SK-MEL-5 (cell line): Measurements from ENCODE around the gene BRINP1. TPM values are rescaled to one million over a fixed set of nuclear protein-coding genes. Genes with fewer than 3 reads are reported as not detected.
"Not testable (repeated sequence)": the region's sequence is repeated elsewhere in the genome, so short reads cannot be mapped to it uniquely, and the experiment has no call there.

Source experiments
- DNase-seq: peaks from one replicate; pipeline ENCODE4 v3.0.0-alpha.2; 2016; ENCODE audit warnings: low read depth, low spot score
- in situ Hi-C: cut with HindIII; loops from 2 replicates; pipeline ENCODE4 v1.10.0; 2016; ENCODE audit warnings: low sequenced_read_pairs, high pct_unique_total_duplicates, low pct_unique_long_range_greater_than_20kb
- total RNA-seq: library from RNA; depleted of rRNA; stranded (reverse); fragments of >200 nt; shearing (Covaris generic); gene quantifications from 2 replicates; pipeline ENCODE4 v1.2.3, GENCODE V29; 2014

BRINP1 gene
- total RNA-seq, 1 experiment from 2014 or later = 0.16 TPM

DNA sequence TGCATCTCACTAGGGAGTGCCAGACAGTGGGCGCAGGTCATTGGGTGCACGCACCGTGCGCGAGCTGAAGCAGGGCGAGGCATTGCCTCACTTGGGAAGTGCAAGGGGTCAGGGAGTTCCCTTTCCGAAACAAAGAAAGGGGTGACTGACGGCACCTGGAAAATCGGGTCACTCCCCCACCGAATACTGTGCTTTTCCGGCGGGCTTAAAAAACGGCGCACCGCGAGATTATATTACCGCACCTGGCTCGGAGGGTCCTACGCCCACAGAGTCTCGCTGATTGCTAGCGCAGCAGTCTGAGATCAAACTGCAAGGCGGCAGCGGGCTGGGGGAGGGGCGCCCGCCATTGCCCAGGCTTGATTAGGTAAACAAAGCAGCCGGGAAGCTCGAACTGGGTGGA is 200.0 kb downstream of the BRINP1 start:
- DNase-seq = not testable (repeated sequence)

GRCh38 chr9:119167876-119168275 is 201.4 kb downstream of the BRINP1 start:
- no peak for DNase-seq

More for the DNA sequence above, 200.0 kb downstream of the BRINP1 start:
- in situ Hi-C loops = not testable (repeated sequence)

DNA sequence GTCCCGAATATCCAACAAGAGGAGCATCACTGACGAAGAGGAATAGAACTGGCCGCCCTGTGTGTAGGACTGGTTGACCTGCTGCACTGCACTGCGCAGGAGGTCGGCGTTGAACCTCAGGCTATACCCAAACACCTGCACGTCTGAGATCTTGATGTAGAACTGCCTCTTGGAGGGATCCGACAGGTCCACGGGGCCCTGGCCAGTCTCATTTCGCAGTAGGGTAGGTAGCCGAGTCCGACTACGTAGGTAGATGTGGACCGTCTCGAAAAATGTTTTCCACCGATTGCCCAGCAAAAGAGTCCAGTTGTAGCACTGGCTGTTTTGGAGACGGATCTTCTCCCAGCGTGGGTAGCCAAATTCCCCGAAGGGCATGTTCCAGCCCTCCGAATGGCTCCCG is 202.0 kb downstream of the BRINP1 start:
- in situ Hi-C loops = no loop called here
- DNase-seq = no peak

More at GRCh38 chr9:119167876-119168275, 201.4 kb downstream of the BRINP1 start:
- in situ Hi-C loops = no loop called here

GRCh38 chr9:119166096-119166495 is 203.1 kb downstream of the BRINP1 start:
- DNase-seq = no peak
- in situ Hi-C loops = no loop called here

DNA sequence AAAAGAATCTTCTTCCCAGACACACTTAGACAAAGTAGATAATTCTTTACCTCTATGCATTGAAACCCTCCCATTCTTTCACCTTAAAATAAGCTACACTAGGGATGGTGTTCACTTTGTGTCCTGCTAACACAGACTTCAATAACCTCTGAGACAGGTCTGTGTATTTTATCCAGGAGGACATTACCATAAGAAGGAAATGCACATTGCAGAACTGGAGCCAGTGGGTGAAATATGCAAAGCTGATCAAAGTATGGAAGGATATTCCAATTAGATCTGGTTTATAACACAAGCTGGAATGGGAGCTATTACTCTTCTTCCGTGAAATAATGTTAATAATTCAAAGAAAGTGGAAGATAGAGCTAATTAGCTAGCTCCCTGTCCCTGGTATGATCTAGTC is 204.1 kb downstream of the BRINP1 start:
- in situ Hi-C loops = no loop called here
- no peak for DNase-seq

- in situ Hi-C loops = no loop called here
Measured at GRCh38 chr9:119164716-119165115, 204.5 kb downstream of the BRINP1 start.

GRCh38 chr9:119160551-119160950 is 208.7 kb downstream of the BRINP1 start:
- no peak for DNase-seq
- in situ Hi-C loops = no loop called here

More at GRCh38 chr9:119164716-119165115, 204.5 kb downstream of the BRINP1 start:
- no peak for DNase-seq

- in situ Hi-C loops = no loop called here
- no peak for DNase-seq
Measured at GRCh38 chr9:119159386-119159785, 209.8 kb downstream of the BRINP1 start.

DNA sequence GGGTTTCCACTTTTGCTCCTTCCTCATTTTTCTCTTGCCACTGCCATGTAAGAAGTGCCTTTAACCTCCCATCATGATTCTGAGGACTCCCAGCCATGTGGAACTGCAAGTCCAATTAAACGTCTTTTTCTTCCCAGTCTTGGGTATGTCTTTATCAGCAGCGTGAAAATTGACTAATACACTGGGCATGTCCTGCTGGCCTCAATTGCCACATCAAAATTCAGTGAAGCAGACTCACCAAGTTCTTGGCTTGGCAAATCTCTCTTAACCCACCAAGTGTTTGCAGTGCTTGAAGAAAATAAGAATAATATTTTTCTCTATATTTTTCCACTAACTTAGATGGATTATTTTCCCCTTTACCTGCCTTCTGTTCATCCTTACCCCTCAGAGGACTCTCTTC is 212.0 kb downstream of the BRINP1 start:
- DNase-seq = no peak
- in situ Hi-C loops = no loop called here

DNA sequence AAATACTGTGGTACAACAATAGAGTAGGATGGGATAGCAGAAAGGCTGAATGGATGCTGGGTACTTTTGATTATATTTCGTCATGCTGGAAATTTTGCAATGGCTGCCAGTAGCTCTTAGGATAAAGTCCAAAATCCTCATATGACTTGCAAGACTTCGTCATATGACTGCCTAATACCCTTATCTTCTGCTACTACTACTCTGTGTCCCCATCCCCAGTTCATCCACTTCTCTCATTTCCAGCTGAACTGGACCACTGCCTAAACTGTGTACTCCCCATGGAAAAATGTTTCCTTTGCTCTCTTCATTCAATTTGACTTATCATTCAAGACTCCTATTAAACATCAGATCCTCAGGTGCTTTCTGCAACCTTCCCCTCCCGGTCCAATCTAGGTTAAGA is 212.9 kb downstream of the BRINP1 start:
- in situ Hi-C loops = no loop called here
- DNase-seq = no peak

DNA sequence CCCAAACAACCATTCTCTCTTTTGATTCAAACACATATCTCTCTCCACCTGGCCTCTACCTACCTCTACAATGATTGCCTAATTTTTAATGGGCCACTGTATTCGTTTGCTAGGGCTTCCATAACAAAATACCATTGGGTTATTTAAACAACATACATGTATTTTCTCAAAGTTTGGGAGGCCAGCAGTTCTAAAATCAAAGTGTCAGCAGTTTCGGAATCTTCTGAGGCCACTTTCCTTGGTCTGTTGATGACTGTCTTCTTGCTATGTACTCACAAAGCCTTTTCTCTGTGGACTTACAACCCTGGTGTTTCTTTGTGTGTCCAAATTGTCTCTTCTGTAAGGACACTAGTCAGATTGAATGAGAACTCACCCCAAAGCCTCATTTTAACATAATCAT is 214.7 kb downstream of the BRINP1 start:
- no peak for DNase-seq
- in situ Hi-C loops = no loop called here

GRCh38 chr9:119153402-119153801 is 215.8 kb downstream of the BRINP1 start:
- in situ Hi-C loops = no loop called here

GRCh38 chr9:119148855-119149254 is 220.4 kb downstream of the BRINP1 start:
- DNase-seq = no peak
- in situ Hi-C loops = no loop called here

More at GRCh38 chr9:119153402-119153801, 215.8 kb downstream of the BRINP1 start:
- no peak for DNase-seq

- in situ Hi-C loops = no loop called here
- no peak for DNase-seq
Measured at GRCh38 chr9:119137479-119137878, 231.8 kb downstream of the BRINP1 start.

DNA sequence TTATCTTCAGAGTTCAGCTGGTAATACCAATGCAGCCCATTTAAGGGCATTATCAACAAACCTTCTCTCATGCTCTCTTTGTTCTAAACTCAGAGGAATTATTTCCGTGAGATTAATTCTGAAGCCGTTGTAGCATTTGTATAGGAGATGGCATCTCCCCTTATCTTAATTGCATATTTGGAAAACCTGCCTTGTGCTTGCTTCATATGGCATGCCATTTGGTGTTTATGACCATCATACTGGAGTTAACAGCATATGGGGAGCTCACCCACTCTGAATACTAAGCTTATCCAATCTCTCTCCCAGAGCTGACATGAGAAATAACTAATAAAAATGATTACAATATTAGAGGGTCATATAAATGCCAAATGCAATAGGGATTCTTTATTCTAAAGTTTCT is 243.2 kb downstream of the BRINP1 start:
- in situ Hi-C loops = no loop called here
- DNase-seq = no peak

DNA sequence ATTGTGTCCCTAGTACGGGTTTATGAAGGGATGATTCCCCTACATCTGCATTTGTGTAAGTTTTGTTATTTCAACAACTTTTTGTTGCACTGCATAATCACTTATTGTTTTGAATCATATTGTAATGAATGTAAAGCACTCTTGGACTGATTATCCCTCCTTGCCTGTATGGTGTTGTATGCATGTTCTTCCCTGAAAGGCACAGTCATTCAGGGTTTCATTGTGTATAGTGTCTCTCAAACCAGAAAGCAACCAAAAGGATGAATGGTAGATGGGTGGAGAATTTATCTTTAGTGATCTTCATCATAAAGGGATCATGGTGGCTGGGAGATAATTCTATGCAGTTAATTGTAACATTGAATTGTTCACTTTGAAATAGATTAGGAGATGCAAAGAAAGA is 247.3 kb downstream of the BRINP1 start:
- in situ Hi-C loops = no loop called here
- no peak for DNase-seq

- in situ Hi-C loops = no loop called here
- DNase-seq = no peak
Measured at GRCh38 chr9:119117409-119117808, 251.8 kb downstream of the BRINP1 start.
